OCI-LY7 (cell line): ENCODE results near the gene STOM. TPM values are rescaled to one million over a fixed set of nuclear protein-coding genes. Genes with fewer than 3 reads are reported as not detected.
"Not testable (repeated sequence)": the region's sequence is repeated elsewhere in the genome, so short reads cannot be mapped to it uniquely, and the experiment has no call there.

ENCODE experiments used
- BruUV-seq: library from RNA; stranded (reverse); fragments of 400-500 nt; replicated peaks from 2 replicates; lab custom pipeline; 2021; lab: Mats Ljungman, UMichigan
- CTCF ChIA-PET: fragments of 300-600 bp; sonication (Branson Sonifier 250); formaldehyde crosslinking; loops from one replicate; lab custom pipeline; 2022; ENCODE audit warnings: antibody characterized with exemption; ENCODE audit not compliant: unreplicated experiment; lab: Charles Lee
- POLR2A ChIA-PET: fragments of 300-600 bp; sonication (Branson Sonifier 250); formaldehyde crosslinking; loops from one replicate; lab custom pipeline; 2022; ENCODE audit warnings: antibody characterized with exemption; lab: Charles Lee
- DNase-seq: peaks from one replicate; pipeline ENCODE4 v3.0.0-alpha.2; 2015; ENCODE audit warnings: low spot score
- H2AFZ ChIP-seq: fragments of 200-600 bp; sonication (generic), shearing (Covaris generic); 2 replicates; pipeline ENCODE4 v1.6.1; 2014; ENCODE audit warnings: mild to moderate bottlenecking, antibody characterized with exemption, low read length, moderate library complexity
- H3K27ac ChIP-seq: fragments of 200-600 bp; sonication (generic); 2 replicates; pipeline ENCODE4 v1.5.1; 2014; ENCODE audit warnings: mixed run types, low read depth, mild to moderate bottlenecking, moderate library complexity, low read length, inconsistent platforms; ENCODE audit not compliant: poor library complexity, severe bottlenecking
- H3K36me3 ChIP-seq: fragments of 200-600 bp; sonication (generic); 2 replicates; pipeline ENCODE4 v1.6.1; 2014; ENCODE audit warnings: mild to moderate bottlenecking, antibody characterized with exemption, low read length, moderate library complexity, mixed read lengths; ENCODE audit not compliant: insufficient read depth
- H3K4me1 ChIP-seq: fragments of 200-600 bp; sonication (generic); 2 replicates; pipeline ENCODE4 v1.5.1; 2014; ENCODE audit warnings: mild to moderate bottlenecking, low read length; ENCODE audit not compliant: insufficient read depth, poor library complexity, severe bottlenecking
- H3K4me2 ChIP-seq: fragments of 200-600 bp; sonication (generic); 2 replicates; pipeline ENCODE4 v1.6.1; 2014; ENCODE audit warnings: mild to moderate bottlenecking, low read length
- H3K4me3 ChIP-seq: fragments of 200-600 bp; sonication (generic); 2 replicates; pipeline ENCODE4 v1.5.1; 2014; ENCODE audit warnings: mild to moderate bottlenecking, low read depth, low read length; ENCODE audit not compliant: poor library complexity, severe bottlenecking
- H3K79me2 ChIP-seq: fragments of 200-600 bp; sonication (generic); 2 replicates; pipeline ENCODE4 v1.6.1; 2016; ENCODE audit warnings: low read depth, mild to moderate bottlenecking, low read length, moderate library complexity, mixed read lengths; ENCODE audit not compliant: insufficient read depth
- H3K9me2 ChIP-seq: fragments of 200-600 bp; sonication (generic); 2 replicates; pipeline ENCODE4 v1.6.1; 2016; ENCODE audit warnings: mild to moderate bottlenecking, low read length, mixed read lengths; ENCODE audit not compliant: insufficient read depth
- H3K9me3 ChIP-seq: fragments of 200-600 bp; sonication (generic); 2 replicates; pipeline ENCODE4 v1.6.1; 2014; ENCODE audit warnings: mild to moderate bottlenecking, mixed run types, low read length, mixed read lengths
- H4K20me1 ChIP-seq: fragments of 200-600 bp; sonication (generic); 2 replicates; pipeline ENCODE4 v1.6.1; 2014; ENCODE audit warnings: mild to moderate bottlenecking, antibody characterized with exemption, low read length, moderate library complexity, mixed read lengths; ENCODE audit not compliant: insufficient read depth
- CTCF ChIP-seq: fragments of 200-600 bp; sonication (generic); conservative IDR thresholded peaks from 2 replicates; pipeline ENCODE4 v1.5.1; 2014; ENCODE audit warnings: mild to moderate bottlenecking, antibody characterized with exemption, low read length, moderate library complexity, mixed read lengths
- EZH2phosphoT487 ChIP-seq: fragments of 200-600 bp; sonication (generic); IDR thresholded peaks from 2 replicates; pipeline ENCODE4 v1.6.1; 2018; ENCODE audit warnings: low read depth, borderline replicate concordance, mild to moderate bottlenecking, mixed run types, antibody characterized with exemption, low read length, moderate library complexity, mixed read lengths
- intact Hi-C: fragments of 100-400 bp; cut with micrococcal nuclease; formaldehyde crosslinking; loops from one replicate; pipeline ENCODE4 v1.10.0; 2022; ENCODE audit not compliant: unreplicated experiment
- total RNA-seq, 2 experiments: library from RNA; depleted of rRNA in 1 of 2; stranded (reverse); fragments of >200 nt in 1 of 2; shearing (Covaris generic) in 1 of 2; gene quantifications; 2 replicates each; pipeline ENCODE4 v1.2.3, GENCODE V29; 2014 to 2022

STOM gene
- total RNA-seq, 2 experiments from 2014 or later = 5.7 to 7.3 TPM

GRCh38 chr9:121292051-121292450, 78.0 kb downstream of the STOM start:
- H3K27ac ChIP-seq = no peak overlapping the region
- H3K4me2 ChIP-seq = no peak overlapping the region
- no peaks in the 10 kb centered on the region for H3K36me3 ChIP-seq
- TF ChIP-seq EZH2phosphoT487 (no peak), CTCF (no peak)
- intact Hi-C loops = no loop called here
- H3K79me2 ChIP-seq = no peaks in the 10 kb centered on the region
- no peaks in the 10 kb centered on the region for H3K4me1 ChIP-seq
- no peaks in the 10 kb centered on the region for H3K9me3 ChIP-seq
- ChIA-PET POLR2A (interaction anchor here (0.6 kb wide), 1 partner anchor 751 kb away, joined by 3 read pairs; no protein-coding TSS in a partner anchor), CTCF (interaction anchor here (0.9 kb wide), 1 partner anchor 73 kb away, joined by 3 read pairs; no protein-coding TSS in a partner anchor)
- H3K4me3 ChIP-seq = no peak overlapping the region
- H3K9me2 ChIP-seq = no peaks in the 10 kb centered on the region
- BruUV-seq = no TSS peak
- no peak overlapping the region for H2AFZ ChIP-seq
- no peak for DNase-seq
- H4K20me1 ChIP-seq = no peaks in the 10 kb centered on the region

DNA sequence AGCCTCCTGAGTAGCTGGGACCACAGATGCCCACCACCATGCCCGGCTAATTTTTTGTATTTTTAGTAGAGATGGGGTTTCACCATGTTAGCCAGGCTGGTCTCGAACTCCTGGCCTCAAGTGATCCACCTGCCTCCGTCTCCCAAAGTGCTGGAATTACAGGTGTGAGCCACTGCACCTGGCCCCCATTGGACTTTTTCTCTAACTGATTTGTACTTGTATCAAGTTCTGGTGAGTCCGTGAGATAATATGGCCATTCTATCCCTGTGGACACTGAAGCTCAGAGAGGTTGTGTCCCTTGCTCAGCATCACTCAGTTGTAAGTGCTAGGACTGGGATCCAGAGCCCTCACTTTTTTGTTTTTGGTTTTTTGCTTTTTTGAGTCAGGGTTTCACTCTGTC, 78.5 kb downstream of the STOM start:
- H3K4me1 ChIP-seq, H3K79me2 ChIP-seq, H2AFZ ChIP-seq, H3K4me3 ChIP-seq, CTCF ChIA-PET, H3K4me2 ChIP-seq, H3K36me3 ChIP-seq, H4K20me1 ChIP-seq, intact Hi-C loops, BruUV-seq, H3K27ac ChIP-seq, DNase-seq, H3K9me3 ChIP-seq, H3K9me2 ChIP-seq: not testable (repeated sequence)
- POLR2A ChIA-PET = interaction anchor here (0.6 kb wide), 1 partner anchor 752 kb away, joined by 3 read pairs; no protein-coding TSS in a partner anchor

GRCh38 chr9:121289772-121290370, 80.2 kb downstream of the STOM start:
- Histone ChIP-seq H3K9me3 (no peaks in the 10 kb centered on the region), H3K27ac (no peak overlapping the region), H3K79me2 (no peaks in the 10 kb centered on the region), H3K9me2 (no peaks in the 10 kb centered on the region), H3K4me3 (no peak overlapping the region), H3K4me1 (no peaks in the 10 kb centered on the region), H4K20me1 (no peaks in the 10 kb centered on the region), H2AFZ (no peak overlapping the region), H3K36me3 (no peaks in the 10 kb centered on the region), H3K4me2 (no peak overlapping the region)
- intact Hi-C loops = no loop called here
- no peak for TF ChIP-seq EZH2phosphoT487
- TF ChIP-seq CTCF = no peak
- no TSS peak for BruUV-seq
- DNase-seq = no peak
- ChIA-PET CTCF (no interaction called here), POLR2A (no interaction called here)
